Ovary (tissue), 9 donors: ENCODE results near the gene ACSL6. TPM values are rescaled to one million over a fixed set of nuclear protein-coding genes. Genes with fewer than 3 reads are reported as not detected.

ENCODE experiments used
- DNase-seq, 5 donors: peaks; one replicate each; pipeline ENCODE4 v3.0.0-alpha.2; 2019 to 2020
- H3K27ac ChIP-seq, 2 donors: fragments of 200-600 bp; one replicate each; pipeline versions ENCODE4 v1.5.1 to v1.8.0; 2019 to 2022
- H3K27me3 ChIP-seq: fragments of 200-600 bp; one replicate; pipeline ENCODE4 v1.8.0; 2022
- H3K36me3 ChIP-seq: fragments of 200-600 bp; sonication (generic); one replicate; pipeline ENCODE4 v1.5.1; 2019
- H3K4me1 ChIP-seq: one replicate; pipeline ENCODE4 v1.8.1; 2013; ENCODE audit warnings: mild to moderate bottlenecking, moderate library complexity; ENCODE audit not compliant: insufficient read depth
- H3K4me3 ChIP-seq: fragments of 200-600 bp; sonication (generic); one replicate; pipeline ENCODE4 v1.5.1; 2017
- H3K9me3 ChIP-seq, 2 donors: fragments of 200-600 bp in 1 of 2; sonication (generic) in 1 of 2; one replicate each; pipeline versions ENCODE4 v1.5.1 to v1.8.1; 2013 to 2019; ENCODE audit warnings: mild to moderate bottlenecking in 1 of 2, moderate library complexity in 1 of 2
- CTCF ChIP-seq, 3 donors: fragments of 450-650 bp in 2 of 3; fragments of 200-600 bp in 1 of 3; IDR thresholded peaks; one replicate each; pipeline versions ENCODE4 v1.5.1 to v1.8.0; 2016 to 2022; ENCODE audit warnings: antibody characterized with exemption in 3 of 3, mild to moderate bottlenecking in 1 of 3
- EP300 ChIP-seq: sonication (generic); formaldehyde crosslinking; IDR thresholded peaks from one replicate; pipeline ENCODE4 v1.6.1; 2017; ENCODE audit warnings: antibody characterized with exemption
- POLR2A ChIP-seq: fragments of 450-650 bp; IDR thresholded peaks from one replicate; pipeline ENCODE4 v1.6.1; 2017; ENCODE audit warnings: antibody characterized with exemption, mild to moderate bottlenecking, moderate library complexity
- WGBS, 3 donors: extraction: QIAGEN DNeasy Blood & Tissue Kit in 1 of 3; methylation state at CpG; one replicate each; pipeline versions ENCODE4 v1.1.5 to v1.1.7; 2013 to 2017; 5-methylcytosine and 5-hydroxymethylcytosine counted together
- intact Hi-C, 4 donors: fragments of 100-400 bp; cut with DNase I; formaldehyde crosslinking; loops; one replicate each; pipeline versions ENCODE4 v1.11.0 to v1.15.1; 2022 to 2023
- polyA plus RNA-seq, 2 donors: library from polyadenylated mRNA; stranded (reverse); fragments of 200-250 nt in 1 of 2; fragments of 350-450 nt in 1 of 2; fragmentation: Illumina TruSeq in 1 of 2; extraction: RNeasy Lipid Tissue Mini Kit (QIAGEN cat#74804) in 1 of 2; gene quantifications; one replicate each; pipeline ENCODE4 v1.2.3, GENCODE V29; 2013 to 2014
- total RNA-seq, 7 donors: library from RNA; depleted of rRNA in 2 of 7; stranded (reverse); fragments of >200 nt in 2 of 7; fragmentation: NEBNext Ultra II Directional in 3 of 7; extraction: Animal tissue kit (Norgen Biotek cat#: 25700) in 3 of 7; gene quantifications; one replicate each; pipeline versions ENCODE4 v1.1.0 to v1.2.4, GENCODE V29; 2016 to 2023
- donor health status: DM: no; HTN: no; CAD: no; lungs with moderate emphysema.
- donor health status: DM: no; HTN: no; CAD: no.
- donor health status: Bipolar disorder and iron deficiency.
- donor health status: DM: yes; HTN: yes; CAD: no.
- donor health status: DM: no; HTN: no; CAD: no.
- donor health status: DM: yes; HTN: yes; CAD: no.

ACSL6 gene
- total and polyA plus RNA-seq, 9 donors, result 0.07 to 0.65 (median 0.22) TPM; not detected in 1

DNA sequence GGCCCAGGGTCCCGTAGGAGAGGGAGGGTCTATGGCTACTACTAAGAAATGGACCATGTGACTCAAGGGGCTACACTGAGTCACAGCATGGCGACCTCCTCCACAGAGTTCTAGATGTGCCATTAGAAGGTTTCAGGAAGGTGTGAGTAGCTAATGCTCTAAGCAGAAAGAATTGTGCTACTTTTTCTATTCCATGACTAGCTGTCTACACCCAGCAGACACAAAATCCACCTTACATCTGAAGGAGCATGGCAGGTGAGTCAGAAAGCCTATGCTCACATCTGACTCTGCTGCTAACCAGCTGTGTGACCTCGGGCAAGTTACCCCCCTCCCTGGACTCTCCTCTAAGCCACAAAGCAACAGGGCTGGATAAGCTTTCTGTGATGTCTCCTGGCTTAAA, 51.6 kb downstream of the ACSL6 start:
- H3K9me3 ChIP-seq, result no peaks in the 10 kb centered on the region
- TF ChIP-seq POLR2A (no peak), EP300 (no peak), CTCF (IDR thresholded peaks at IDR 0.05) (no peak)
- no peaks in the 10 kb centered on the region for H3K4me1 ChIP-seq
- no peaks in the 10 kb centered on the region for H3K27me3 ChIP-seq
- H3K4me3 ChIP-seq, result no peak overlapping the region
- WGBS, 3 donors, result 80 to 85% (median 83%) methylated on average over 3 of the region's 3 CpGs
- DNase-seq, result no peak
- no peaks in the 10 kb centered on the region for H3K36me3 ChIP-seq
- no peak overlapping the region for H3K27ac ChIP-seq
- intact Hi-C loops, result no loop called here

DNA sequence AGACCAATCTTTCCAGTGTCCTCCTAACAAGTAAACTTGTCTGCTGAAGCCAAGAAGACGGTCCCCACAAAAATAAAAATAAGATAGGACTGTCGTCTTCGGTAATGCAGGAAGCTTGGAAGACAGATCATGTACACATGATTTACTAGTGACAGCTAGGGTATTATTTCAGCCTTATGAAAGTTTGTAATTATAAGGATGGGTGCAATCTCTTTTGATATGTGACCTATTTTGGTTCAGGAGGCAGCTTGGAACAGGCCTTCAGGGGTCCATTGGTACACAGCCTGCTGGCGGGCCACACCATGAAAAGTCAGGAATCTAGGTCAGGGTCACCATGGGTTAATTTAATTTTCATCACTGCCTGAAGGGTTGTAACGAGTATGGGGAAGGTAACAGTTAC, 52.3 kb downstream of the ACSL6 start:
- Histone ChIP-seq H3K4me1 (no peaks in the 10 kb centered on the region), H3K9me3 (no peaks in the 10 kb centered on the region), H3K27me3 (no peaks in the 10 kb centered on the region), H3K4me3 (no peak overlapping the region), H3K36me3 (no peaks in the 10 kb centered on the region), H3K27ac (no peak overlapping the region)
- intact Hi-C loops, result no loop called here
- 76 to 83% (median 79%) methylated on average over 5 of the region's 5 CpGs for WGBS, 3 donors
- TF ChIP-seq CTCF (IDR thresholded peaks at IDR 0.05), result no peak
- TF ChIP-seq POLR2A, result no peak
- no peak for TF ChIP-seq EP300
- DNase-seq, result no peak

DNA sequence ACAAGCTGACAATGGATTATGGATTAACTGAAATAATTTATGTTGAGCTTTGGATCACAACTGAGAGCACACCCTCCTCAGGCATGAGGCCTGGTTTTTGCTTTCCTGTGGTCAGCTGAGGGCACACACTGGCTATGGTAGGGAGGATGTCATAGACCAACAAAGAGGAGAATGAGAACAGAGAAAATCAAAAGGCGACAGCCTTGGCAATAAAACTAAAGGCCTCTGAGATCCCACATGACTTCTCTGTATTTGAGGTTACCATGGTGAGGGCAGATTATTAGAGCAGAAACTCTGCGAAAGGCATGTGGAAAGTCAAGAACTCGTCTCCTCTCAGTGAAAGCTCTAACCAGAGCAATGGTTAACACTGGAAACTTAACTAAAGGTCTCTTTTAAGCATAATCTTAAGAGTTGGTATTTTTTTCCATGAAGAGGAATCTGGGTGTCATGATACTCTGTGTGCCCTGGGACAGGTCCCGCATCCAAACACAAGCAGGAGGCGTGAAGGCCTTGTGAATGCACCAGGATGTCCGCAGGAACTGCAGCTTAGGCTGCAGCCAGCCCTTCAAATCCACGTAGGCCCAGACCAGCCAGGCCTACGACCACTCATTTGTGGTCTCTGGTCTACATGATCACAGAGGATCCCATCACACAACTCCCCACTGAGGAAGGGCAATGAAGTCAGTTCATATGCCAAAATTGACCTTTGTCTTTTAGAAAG, 53.6 kb downstream of the ACSL6 start:
- H3K27ac ChIP-seq, result no peak overlapping the region
- no peaks in the 10 kb centered on the region for H3K27me3 ChIP-seq
- no peaks in the 10 kb centered on the region for H3K4me1 ChIP-seq
- H3K4me3 ChIP-seq, result no peak overlapping the region
- TF ChIP-seq CTCF (IDR thresholded peaks at IDR 0.05) (no peak), EP300 (no peak), POLR2A (no peak)
- DNase-seq, result no peak
- no peaks in the 10 kb centered on the region for H3K9me3 ChIP-seq
- WGBS, 3 donors, result 77 to 85% (median 80%) methylated on average over 8 of the region's 8 CpGs
- intact Hi-C loops, result no loop called here
- no peaks in the 10 kb centered on the region for H3K36me3 ChIP-seq

DNA sequence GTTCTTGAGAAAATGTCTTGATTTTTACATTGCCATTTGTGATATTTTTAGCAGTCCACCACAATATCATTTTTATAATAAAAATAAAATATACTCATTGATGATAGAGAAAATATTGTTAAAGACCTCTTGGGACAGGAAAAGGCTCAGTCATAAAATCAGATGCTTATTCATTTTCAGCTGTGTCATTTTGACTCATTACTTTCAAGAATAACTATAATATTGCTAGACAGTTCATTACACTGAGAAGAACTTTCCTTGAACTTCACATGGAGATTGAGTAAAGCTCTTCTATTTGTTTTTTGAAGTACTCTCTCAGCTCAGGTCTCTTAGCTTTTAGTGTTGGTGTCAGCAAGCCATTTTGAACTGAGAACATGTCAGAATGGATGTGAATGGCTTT, 57.5 kb downstream of the ACSL6 start:
- TF ChIP-seq CTCF (IDR thresholded peaks at IDR 0.05) (no peak), POLR2A (no peak), EP300 (no peak)
- Histone ChIP-seq H3K4me3 (no peak overlapping the region), H3K27me3 (no peaks in the 10 kb centered on the region), H3K27ac (no peak overlapping the region), H3K4me1 (no peaks in the 10 kb centered on the region), H3K9me3 (no peaks in the 10 kb centered on the region), H3K36me3 (no peaks in the 10 kb centered on the region)
- intact Hi-C loops, result no loop called here
- no peak for DNase-seq
